Heart left ventricle (tissue), 13 donors: Measurements from ENCODE around the gene SIAE.

Experiments used
- CTCF ChIP-seq, 12 donors: fragments of 200-600 bp; sonication (generic) in 4 of 12; IDR thresholded peaks; one replicate each; pipeline versions ENCODE4 v1.5.0 to v1.8.0; 2018 to 2022; ENCODE audit warnings: antibody characterized with exemption in 12 of 12, mild to moderate bottlenecking in 5 of 12
- POLR2A ChIP-seq, 2 donors: fragments of 450-650 bp; IDR thresholded peaks; one replicate each; pipeline ENCODE4 v1.6.1; 2017; ENCODE audit warnings: antibody characterized with exemption in 2 of 2, mild to moderate bottlenecking in 2 of 2, moderate library complexity in 2 of 2
- donor health status: ischemic (EF 13 %, LVEDD 7.1; RV severe dilation, severe dysfunction).
- donor health status: DM: no; HTN: yes; CAD: no.
- donor health status: DM: no; HTN: no; CAD: no.
- donor health status: ischemic (EF 25% LVEDD 6.9; RV normal size, moderate dysfunction).
- donor health status: ischemic (EF 25% LVEDD 5.7; RV mildly dilated, moderate dysfunction).
- donor health status: ischemic (EF 35%, LVEDD 5.7; RV mildly dilated, moderate dysfunction).
- donor health status: nonischemic (EF 11% LVEDD 7.7; RV severe dilation, severe dysfunction).
- donor health status: DM: yes; HTN: yes; CAD: no.
- donor health status: PGD.
- donor health status: ischemic (EF 29% LVEDD 5.4; RV normal size, mild dysfunction).
- donor health status: nonischemic (EF 23%, LVEDD 6.1; RV moderate dilation, normal function).

- TF ChIP-seq CTCF (IDR thresholded peaks at IDR 0.05), result no peak
- no peak for TF ChIP-seq POLR2A (IDR thresholded peaks at IDR 0.05)
Measured at GRCh38 chr11:124718801-124719200, 45.3 kb upstream of the SIAE start.
